GM12878 (cell line): ENCODE results near the gene DUSP10. TPM values are rescaled to one million over a fixed set of nuclear protein-coding genes. Genes with fewer than 3 reads are reported as not detected.

Experiments used
- ATAC-seq: fragments of 200-7000 bp; cut with Tn5 transposase; 3 replicates; pipeline ENCODE4 v1.9.1; 2020; ENCODE audit warnings: mild to moderate bottlenecking, moderate library complexity
- BruUV-seq: library from RNA; stranded (reverse); fragments of 400-500 nt; replicated peaks from 2 replicates; lab custom pipeline; 2021; lab: Mats Ljungman, UMichigan
- CTCF ChIA-PET: fragments of 300-600 bp; sonication (Branson Sonifier 250); formaldehyde crosslinking; extraction: SDS; loops from one replicate; lab custom pipeline; 2021; ENCODE audit warnings: inconsistent platforms; lab: Yijun Ruan, JAX
- POLR2A ChIA-PET: fragments of 350-600 bp; formaldehyde crosslinking; extraction: SDS; loops from one replicate; lab custom pipeline; 2021; ENCODE audit warnings: inconsistent platforms; lab: Charles Lee
- RAD21 ChIA-PET: fragments of 300-600 bp; sonication (Branson Sonifier 250); formaldehyde crosslinking; loops from one replicate; lab custom pipeline; 2023; ENCODE audit warnings: antibody characterized with exemption; ENCODE audit not compliant: unreplicated experiment; lab: Charles Lee
- SMC1A ChIA-PET: fragments of 300-600 bp; sonication (Branson Sonifier 250); formaldehyde crosslinking; loops from one replicate; lab custom pipeline; 2023; ENCODE audit not compliant: unreplicated experiment, uncharacterized antibody; lab: Charles Lee
- DNase-seq: peaks from one replicate; pipeline ENCODE4 v3.0.0-alpha.2; 2011; ENCODE audit warnings: low read depth, low spot score
- FAIRE-seq: peaks from 3 replicates; lab custom pipeline; 2011; peaks lifted over from hg19 to GRCh38; lab: Jason Lieb, UNC
- H2AFZ ChIP-seq: 2 replicates; pipeline ENCODE4 v1.6.0; 2011; ENCODE audit warnings: low read depth, low read length, control low read depth; ENCODE audit not compliant: control insufficient read depth
- H3K27ac ChIP-seq: 2 replicates; pipeline ENCODE4 v1.5.1; 2011; ENCODE audit warnings: control low read depth; ENCODE audit not compliant: control insufficient read depth, insufficient read depth
- H3K27me3 ChIP-seq, 2 experiments: replicated peaks in 1 of 2; 2 replicates each; pipeline versions ENCODE4 v1.6.0 to v1.6.1; 2011; ENCODE audit warnings: low read length in 1 of 2; ENCODE audit not compliant: control insufficient read depth in 2 of 2, insufficient read depth in 2 of 2
- H3K36me3 ChIP-seq, 2 experiments: 2 replicates each; pipeline ENCODE4 v1.5.1; 2011; ENCODE audit warnings: low read length in 1 of 2; ENCODE audit not compliant: control insufficient read depth in 2 of 2, insufficient read depth in 2 of 2
- H3K4me1 ChIP-seq: 2 replicates; pipeline ENCODE4 v1.6.1; 2011; ENCODE audit warnings: mild to moderate bottlenecking, low read length, moderate library complexity, mixed read lengths; ENCODE audit not compliant: control insufficient read depth, insufficient read depth
- H3K4me2 ChIP-seq: 2 replicates; pipeline ENCODE4 v1.6.0; 2011; ENCODE audit warnings: control low read depth; ENCODE audit not compliant: control insufficient read depth, insufficient read depth
- H3K4me3 ChIP-seq: fragments of 200-600 bp; sonication (generic); 2 replicates; pipeline ENCODE4 v1.5.1; 2016
- H3K79me2 ChIP-seq: 2 replicates; pipeline ENCODE4 v1.6.0; 2011; ENCODE audit warnings: low read length; ENCODE audit not compliant: control insufficient read depth, insufficient read depth
- H3K9ac ChIP-seq: 2 replicates; pipeline ENCODE4 v1.8.0; 2011; ENCODE audit warnings: low read length, control low read depth, mixed read lengths; ENCODE audit not compliant: control insufficient read depth, insufficient read depth
- H3K9me3 ChIP-seq: replicated peaks from 3 replicates; pipeline ENCODE4 v1.5.1; 2011; ENCODE audit warnings: mild to moderate bottlenecking, low read length; ENCODE audit not compliant: control insufficient read depth, insufficient read depth
- H4K20me1 ChIP-seq: 2 replicates; pipeline ENCODE4 v1.6.0; 2011; ENCODE audit not compliant: control insufficient read depth, insufficient read depth
- E2F8 ChIP-seq: fragments of 450-650 bp; IDR thresholded peaks from 2 replicates; pipeline ENCODE4 v1.6.1; 2018; ENCODE audit warnings: mild to moderate bottlenecking, low read depth, moderate library complexity; ENCODE audit not compliant: partially characterized antibody
- EED ChIP-seq: sonication (generic); IDR thresholded peaks from 2 replicates; pipeline ENCODE4 v1.6.1; 2016; ENCODE audit warnings: antibody characterized with exemption, low read depth
- JUNB ChIP-seq: IDR thresholded peaks from 2 replicates; pipeline ENCODE4 v1.6.1; 2016; ENCODE audit warnings: antibody characterized with exemption, mild to moderate bottlenecking
- KLF5 ChIP-seq: fragments of 450-650 bp; IDR thresholded peaks from 2 replicates; pipeline ENCODE4 v1.6.1; 2014; ENCODE audit warnings: mild to moderate bottlenecking; ENCODE audit not compliant: partially characterized antibody
- NFXL1 ChIP-seq: fragments of 450-650 bp; IDR thresholded peaks from 2 replicates; pipeline ENCODE4 v1.6.1; 2017; ENCODE audit warnings: antibody characterized with exemption, mild to moderate bottlenecking, borderline replicate concordance
- NFYA ChIP-seq: IDR thresholded peaks from 2 replicates; pipeline ENCODE4 v1.6.1; 2011; ENCODE audit warnings: low read depth, mild to moderate bottlenecking, low read length, improper control_type of control experiment, borderline replicate concordance
- SPI1 ChIP-seq: IDR thresholded peaks from 2 replicates; pipeline ENCODE4 v1.6.1; 2011; ENCODE audit warnings: low read depth, mild to moderate bottlenecking, low read length, moderate library complexity, borderline replicate concordance; ENCODE audit not compliant: insufficient read depth
- SRF ChIP-seq, 2 experiments: IDR thresholded peaks; 2 replicates each; pipeline ENCODE4 v1.6.1; 2011; ENCODE audit warnings: low read depth in 2 of 2, low read length in 2 of 2, mild to moderate bottlenecking in 1 of 2, moderate library complexity in 1 of 2
- TAF1 ChIP-seq: IDR thresholded peaks from 2 replicates; pipeline ENCODE4 v1.6.1; 2011; ENCODE audit warnings: mild to moderate bottlenecking, low read depth, low read length, borderline replicate concordance
- TCF7 ChIP-seq: IDR thresholded peaks from 2 replicates; pipeline ENCODE4 v1.6.1; 2014; ENCODE audit warnings: antibody characterized with exemption, borderline replicate concordance
- USF1 ChIP-seq: IDR thresholded peaks from 2 replicates; pipeline ENCODE4 v1.6.1; 2011; ENCODE audit warnings: borderline replicate concordance, low read depth, mild to moderate bottlenecking, moderate library complexity, mixed read lengths, low read length; ENCODE audit not compliant: insufficient read depth; ENCODE audit errors: extremely low read length
- WRNIP1 ChIP-seq: IDR thresholded peaks from 2 replicates; pipeline ENCODE4 v1.6.1; 2011; ENCODE audit warnings: low read depth, low read length, improper control_type of control experiment, borderline replicate concordance
- YBX1 ChIP-seq: fragments of 450-650 bp; IDR thresholded peaks from 2 replicates; pipeline ENCODE4 v1.6.1; 2016; ENCODE audit warnings: antibody characterized with exemption
- ZNF622 ChIP-seq: fragments of 450-650 bp; IDR thresholded peaks from 2 replicates; pipeline ENCODE4 v1.6.1; 2017; ENCODE audit warnings: mild to moderate bottlenecking, inconsistent platforms
- ZSCAN29 ChIP-seq: fragments of 450-650 bp; IDR thresholded peaks from 2 replicates; pipeline ENCODE4 v1.6.1; 2017; ENCODE audit warnings: mild to moderate bottlenecking, moderate library complexity
- WGBS: methylation state at CpG from one replicate; pipeline ENCODE4 v1.1.6; 2016; ENCODE audit warnings: low lambda C conversion rate; ENCODE audit not compliant: insufficient replicate concordance, insufficient coverage; ENCODE audit errors: missing lambda C conversion rate; 5-methylcytosine and 5-hydroxymethylcytosine counted together
- in situ Hi-C: fragments of 300-500 bp; cut with MboI; formaldehyde crosslinking; loops from 9 replicates; pipeline ENCODE4 v1.14.3; 2018; ENCODE audit warnings: mixed read lengths
- intact Hi-C: fragments of 100-400 bp; cut with micrococcal nuclease; formaldehyde crosslinking; loops from one replicate; pipeline ENCODE4 v1.14.2; 2022; ENCODE audit not compliant: unreplicated experiment
- polyA plus RNA-seq, 11 experiments: library from polyadenylated mRNA; depleted of rRNA in 4 of 11; unstranded in 6 of 11; stranded (reverse) in 5 of 11; fragments of >200 nt; fragmentation: Nextera tagmentation in 4 of 11; fragmentation: Illumina TruSeq in 1 of 11; extraction: Ambion mirVana in 4 of 11; extraction: Trizol in 1 of 11; gene quantifications; 1 replicate in 1 of 11; 2 replicates in 10 of 11; pipeline versions ENCODE4 v1.2.1 to v1.2.3, GENCODE V29; 2011 to 2016; ENCODE audit warnings: inconsistent platforms in 2 of 11, missing spikeins in 2 of 11, low read depth in 1 of 11
- total RNA-seq, 4 experiments: library from RNA; depleted of rRNA in 3 of 4; stranded (reverse); fragments of >200 nt in 3 of 4; fragmentation: Illumina TruSeq in 1 of 4; extraction: Trizol in 1 of 4; gene quantifications; 2 replicates each; pipeline versions ENCODE4 v1.2.1 to v1.2.3, GENCODE V29; 2013 to 2021

Gene DUSP10
- total and polyA plus RNA-seq, 10 of the 15 experiments (the other 5 are each of a cell fraction or from before 2014, with no cell fraction given) = 20.3 to 38.4 (median 27.8) TPM

- intact Hi-C loops = loop anchor here (5.0 kb wide), 2 partner anchors 43 to 388 kb away; no protein-coding TSS in a partner anchor
- H3K4me1 ChIP-seq = peaks cover 77% of the 10 kb centered on the region
- DNase-seq = no peak
- TF ChIP-seq KLF5 = no peak
- no peak for TF ChIP-seq ZSCAN29
- no peak for TF ChIP-seq SPI1
- TF ChIP-seq YBX1 = no peak
- TF ChIP-seq USF1 = no peak
- no peak for TF ChIP-seq SRF (IDR thresholded peaks at IDR 0.05; ENCODE audit: low read depth in 2 of 2, low read length in 2 of 2)
- TF ChIP-seq TCF7 = no peak
- TF ChIP-seq WRNIP1 = no peak
- TF ChIP-seq ZNF622 = no peak
- TF ChIP-seq NFYA = no peak
- no peak for TF ChIP-seq JUNB
- no peak for TF ChIP-seq NFXL1
- TF ChIP-seq TAF1 = no peak
- TF ChIP-seq E2F8 = no peak
- no peak for TF ChIP-seq EED
- TF ChIP-seq, all 136 proteins: peak for 0
- ChIA-PET RAD21 (interaction anchor here (1.1 to 15.1 kb wide), 16 partner anchors 9 to 391 kb away, joined by 3 to 393 read pairs (median 10); partner anchors contain the start of gene DUSP10), SMC1A (interaction anchor here (0.7 to 18.9 kb wide), 21 partner anchors 10 to 316 kb away, joined by 3 to 510 read pairs (median 8); partner anchors contain the start of gene DUSP10), CTCF (interaction anchor here (0.6 to 12.3 kb wide), 10 partner anchors 10 to 302 kb away, joined by 3 to 153 read pairs (median 6); partner anchors contain the start of gene DUSP10), POLR2A (interaction anchor here (0.9 to 13.0 kb wide), 7 partner anchors 9 to 36 kb away, joined by 3 to 203 read pairs (median 6); no protein-coding TSS in a partner anchor)
- Histone ChIP-seq H3K27ac (no peak overlapping the region; the same call in 1 of the 2 replicates), H3K36me3 (no peaks in the 10 kb centered on the region), H3K79me2 (peaks cover 2% of the 10 kb centered on the region; the same call in 1 of the 2 replicates), H3K4me2 (no peak overlapping the region; the same call in 1 of the 2 replicates), H3K9ac (no peak overlapping the region), H3K27me3 (no peaks in the 10 kb centered on the region), H3K9me3 (no peaks in the 10 kb centered on the region), H3K4me3 (no peak overlapping the region), H2AFZ (no peak overlapping the region), H4K20me1 (no peaks in the 10 kb centered on the region)
- in situ Hi-C loops = no loop called here
- ATAC-seq (no peak), FAIRE-seq (no peak)
- WGBS = 89% methylated on average over 1 of the region's 1 CpG
- BruUV-seq = no TSS peak
Measured at GRCh38 chr1:221779771-221780170, 37.9 kb upstream of the DUSP10 start.
